T-helper 1 cell (primary cell): ENCODE data around the gene SACS.
"Not testable (repeated sequence)": the region's sequence is repeated elsewhere in the genome, so short reads cannot be mapped to it uniquely, and the experiment has no call there.

Experiments used
- DNase-seq, 5 donors: peaks; one replicate each; pipeline ENCODE4 v3.0.0-alpha.2; 2012 to 2020

SACS gene

GRCh38 chr13:23456437-23457210, 23.1 kb upstream of the SACS start:
- no peak for DNase-seq

- no peak for DNase-seq
Measured at GRCh38 chr13:23455401-23456185, 22.1 kb upstream of the SACS start.

GRCh38 chr13:23453132-23453531, 19.6 kb upstream of the SACS start:
- no peak for DNase-seq

- DNase-seq, result no peak
Measured at GRCh38 chr13:23450340-23451046, 17.0 kb upstream of the SACS start.

GRCh38 chr13:23449398-23450162, 16.1 kb upstream of the SACS start:
- no peak for DNase-seq

- no peak for DNase-seq
Measured at GRCh38 chr13:23447927-23448326, 14.4 kb upstream of the SACS start.

- no peak for DNase-seq
Measured at GRCh38 chr13:23445794-23446193, 12.3 kb upstream of the SACS start.

- DNase-seq, result no peak
Measured at GRCh38 chr13:23443878-23444277, 10.4 kb upstream of the SACS start.

- DNase-seq, result no peak
Measured at GRCh38 chr13:23443110-23443509, 9.6 kb upstream of the SACS start.

- DNase-seq, result no peak
Measured at GRCh38 chr13:23440821-23441618, 7.5 kb upstream of the SACS start.

GRCh38 chr13:23440324-23440723, 6.8 kb upstream of the SACS start:
- not testable (repeated sequence) for DNase-seq

GRCh38 chr13:23437916-23438315, 4.4 kb upstream of the SACS start:
- no peak for DNase-seq

GRCh38 chr13:23436680-23437079, 3.2 kb upstream of the SACS start:
- no peak for DNase-seq

- DNase-seq, result no peak
Measured at GRCh38 chr13:23434491-23434890, 989 bp upstream of the SACS start.

GRCh38 chr13:23432626-23433025, 876 bp downstream of the SACS start:
- DNase-seq, result no peak

GRCh38 chr13:23430664-23431063, 2.8 kb downstream of the SACS start:
- no peak for DNase-seq

GRCh38 chr13:23427881-23428528, 5.5 kb downstream of the SACS start:
- DNase-seq, result no peak

GRCh38 chr13:23427342-23427843, 6.1 kb downstream of the SACS start:
- no peak for DNase-seq

- no peak for DNase-seq
Measured at GRCh38 chr13:23421596-23421995, 11.9 kb downstream of the SACS start.

- no peak for DNase-seq
Measured at GRCh38 chr13:23418776-23419683, 14.5 kb downstream of the SACS start.
